Omental fat pad (tissue), 4 donors: ENCODE results near the gene GATA2. TPM values are rescaled to one million over a fixed set of nuclear protein-coding genes. Genes with fewer than 3 reads are reported as not detected.

Source experiments
- ATAC-seq: fragments of 150-250 bp; one replicate; pipeline ENCODE4 v1.9.1; 2016; ENCODE audit warnings: mild to moderate bottlenecking, moderate library complexity; ENCODE audit not compliant: low FRiP score
- DNase-seq: peaks from one replicate; pipeline ENCODE4 v3.0.0-alpha.2; 2019; ENCODE audit warnings: low spot score
- CTCF ChIP-seq, 3 donors: fragments of 450-650 bp; IDR thresholded peaks; one replicate each; pipeline ENCODE4 v1.5.1; 2016 to 2017; ENCODE audit warnings: antibody characterized with exemption in 3 of 3, mild to moderate bottlenecking in 3 of 3, moderate library complexity in 2 of 3
- total RNA-seq, 4 donors: library from RNA; depleted of rRNA; stranded (reverse); fragments of >200 nt; gene quantifications; one replicate each; pipeline ENCODE4 v1.1.0, GENCODE V29; 2016

The GATA2 gene
- total RNA-seq, 4 donors from 2014 or later, result 4.2 to 32.5 (median 9.0) TPM

GRCh38 chr3:128497305-128498126, 4.5 kb upstream of the GATA2 start:
- DNase-seq, result no peak
- ATAC-seq, result peak; percentile 24
- TF ChIP-seq CTCF (IDR thresholded peaks at IDR 0.05), result peak in 2 of 3 donors; percentile 32 to 34

- ATAC-seq (no peak), DNase-seq (no peak)
- TF ChIP-seq CTCF (IDR thresholded peaks at IDR 0.05), result no peak
Measured at GRCh38 chr3:128496602-128497304, 3.8 kb upstream of the GATA2 start.

DNA sequence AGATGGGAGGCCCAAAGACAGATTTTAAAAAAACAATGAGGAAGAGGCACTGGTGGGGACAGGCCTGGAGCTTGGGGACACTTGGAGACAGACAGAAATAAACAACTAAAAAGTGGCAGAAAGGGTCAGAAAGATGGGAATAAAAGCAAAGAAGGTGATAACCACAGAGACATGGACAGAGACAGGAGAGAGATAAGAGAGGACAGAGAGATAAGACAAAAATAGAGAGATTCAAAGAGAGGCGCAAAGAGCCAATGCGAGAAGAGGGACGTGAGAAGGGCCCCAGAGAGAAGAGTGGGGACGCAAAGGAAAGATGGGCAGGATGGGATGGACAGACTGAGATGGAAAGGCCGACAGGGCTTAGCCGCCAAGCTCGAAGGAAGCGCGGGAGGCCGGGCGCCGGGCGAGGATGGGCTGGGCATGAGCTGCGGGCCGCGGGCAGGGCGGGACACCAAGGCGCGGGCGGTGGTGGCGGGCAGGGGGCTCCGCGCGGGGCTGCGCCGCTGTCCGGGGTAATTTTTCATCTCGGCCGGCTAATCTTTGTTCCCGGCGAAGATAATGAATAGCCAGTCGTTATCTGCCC, 3.1 kb upstream of the GATA2 start:
- no peak for DNase-seq
- no peak for TF ChIP-seq CTCF (IDR thresholded peaks at IDR 0.05)
- no peak for ATAC-seq

GRCh38 chr3:128495435-128495970, 2.5 kb upstream of the GATA2 start:
- ATAC-seq (no peak), DNase-seq (no peak)
- no peak for TF ChIP-seq CTCF (IDR thresholded peaks at IDR 0.05)

DNA sequence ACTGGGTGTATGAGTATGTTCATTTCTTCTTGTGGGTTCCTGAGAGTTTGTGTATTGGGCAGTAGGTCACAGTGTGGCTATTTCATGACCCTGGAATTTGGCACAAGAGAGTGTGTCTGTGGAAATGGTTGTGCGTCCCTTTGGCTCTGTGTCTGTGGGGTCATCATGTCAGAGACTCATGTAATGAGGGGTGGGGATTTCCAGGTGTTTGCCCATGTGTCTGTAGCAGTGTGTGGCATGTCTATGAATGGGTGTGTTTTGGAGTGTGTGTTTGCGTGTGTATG, 1.3 kb upstream of the GATA2 start:
- no peak for TF ChIP-seq CTCF (IDR thresholded peaks at IDR 0.05)
- no peak for ATAC-seq
- no peak for DNase-seq

- DNase-seq, result no peak
- ATAC-seq, result no peak
- no peak for TF ChIP-seq CTCF (IDR thresholded peaks at IDR 0.05)
Measured at GRCh38 chr3:128493570-128494366, 767 bp upstream of the GATA2 start.
